Measurements from ENCODE around the gene KRT6C.
"Not testable (repeated sequence)": the region's sequence is repeated elsewhere in the genome, so short reads cannot be mapped to it uniquely, and the experiment has no call there.

The KRT6C gene

GRCh38 chr12:52499806-52500560, 26.4 kb upstream of the KRT6C start:
- no peak overlapping the region for H3K9ac ChIP-seq (ENCODE audit: low read length in 5 of 5)
- no peaks in the 10 kb centered on the region for H3K36me3 ChIP-seq (ENCODE audit: control insufficient read depth in 5 of 5, insufficient read depth in 5 of 5, low read length in 5 of 5)
- no peaks in the 10 kb centered on the region for H3K27me3 ChIP-seq (ENCODE audit: control insufficient read depth in 5 of 5, insufficient read depth in 4 of 5, low read length in 5 of 5)
- peaks cover 0 to 17% (median 10%) of the 10 kb centered on the region in 5 donors for H3K4me1 ChIP-seq (ENCODE audit: control insufficient read depth in 5 of 5, insufficient read depth in 5 of 5, low read length in 5 of 5)
- no peak overlapping the region for H3K27ac ChIP-seq (ENCODE audit: low read depth, low read length)
- H3K4me3 ChIP-seq (ENCODE audit: low read depth in 1 of 5, low read length in 5 of 5) = no peak overlapping the region
- peaks cover 0 to 4% (median 0%) of the 10 kb centered on the region in 5 donors for H3K9me3 ChIP-seq (ENCODE audit: control insufficient read depth in 5 of 5, low read length in 5 of 5)

- Histone ChIP-seq H3K9ac (ENCODE audit: low read length in 5 of 5) (no peak overlapping the region), H3K4me3 (ENCODE audit: low read depth in 1 of 5, low read length in 5 of 5) (no peak overlapping the region), H3K4me1 (ENCODE audit: control insufficient read depth in 5 of 5, insufficient read depth in 5 of 5, low read length in 5 of 5) (peaks cover 0 to 26% (median 19%) of the 10 kb centered on the region in 5 donors), H3K36me3 (ENCODE audit: control insufficient read depth in 5 of 5, insufficient read depth in 5 of 5, low read length in 5 of 5) (no peaks in the 10 kb centered on the region), H3K27ac (ENCODE audit: low read depth, low read length) (no peak overlapping the region), H3K9me3 (ENCODE audit: control insufficient read depth in 5 of 5, low read length in 5 of 5) (peaks cover 0 to 4% (median 0%) of the 10 kb centered on the region in 5 donors), H3K27me3 (ENCODE audit: control insufficient read depth in 5 of 5, insufficient read depth in 4 of 5, low read length in 5 of 5) (peaks cover 0 to 4% (median 0%) of the 10 kb centered on the region in 5 donors)
Observed at GRCh38 chr12:52498946-52499345, 25.3 kb upstream of the KRT6C start.

- Histone ChIP-seq H3K4me3 (ENCODE audit: low read depth in 1 of 5, low read length in 5 of 5) (no peak overlapping the region), H3K4me1 (ENCODE audit: control insufficient read depth in 5 of 5, insufficient read depth in 5 of 5, low read length in 5 of 5) (peaks cover 0 to 26% (median 19%) of the 10 kb centered on the region in 5 donors), H3K27ac (ENCODE audit: low read depth, low read length) (no peak overlapping the region), H3K9ac (ENCODE audit: low read length in 5 of 5) (no peak overlapping the region), H3K27me3 (ENCODE audit: control insufficient read depth in 5 of 5, insufficient read depth in 4 of 5, low read length in 5 of 5) (peaks cover 0 to 4% (median 0%) of the 10 kb centered on the region in 5 donors), H3K9me3 (ENCODE audit: control insufficient read depth in 5 of 5, low read length in 5 of 5) (peaks cover 0 to 3% (median 0%) of the 10 kb centered on the region in 5 donors), H3K36me3 (ENCODE audit: control insufficient read depth in 5 of 5, insufficient read depth in 5 of 5, low read length in 5 of 5) (no peaks in the 10 kb centered on the region)
Observed at GRCh38 chr12:52497975-52498374, 24.4 kb upstream of the KRT6C start.

GRCh38 chr12:52496590-52497071, 23.0 kb upstream of the KRT6C start:
- H3K4me3 ChIP-seq (ENCODE audit: low read depth in 1 of 5, low read length in 5 of 5) = no peak overlapping the region
- peak overlapping the region in 1 of 5 donors; percentile 9 for H3K9ac ChIP-seq (ENCODE audit: low read length in 5 of 5)
- H3K27ac ChIP-seq (ENCODE audit: low read depth, low read length) = no peak overlapping the region
- H3K27me3 ChIP-seq (ENCODE audit: control insufficient read depth in 5 of 5, insufficient read depth in 4 of 5, low read length in 5 of 5) = peaks cover 0 to 4% (median 0%) of the 10 kb centered on the region in 5 donors
- H3K36me3 ChIP-seq (ENCODE audit: control insufficient read depth in 5 of 5, insufficient read depth in 5 of 5, low read length in 5 of 5) = no peaks in the 10 kb centered on the region
- H3K4me1 ChIP-seq (ENCODE audit: control insufficient read depth in 5 of 5, insufficient read depth in 5 of 5, low read length in 5 of 5) = peaks cover 0 to 26% (median 19%) of the 10 kb centered on the region in 5 donors
- H3K9me3 ChIP-seq (ENCODE audit: control insufficient read depth in 5 of 5, low read length in 5 of 5) = no peaks in the 10 kb centered on the region

GRCh38 chr12:52496054-52496453, 22.4 kb upstream of the KRT6C start:
- Histone ChIP-seq H3K36me3 (ENCODE audit: control insufficient read depth in 5 of 5, insufficient read depth in 5 of 5, low read length in 5 of 5) (no peaks in the 10 kb centered on the region), H3K27ac (ENCODE audit: low read depth, low read length) (no peak overlapping the region), H3K4me3 (ENCODE audit: low read depth in 1 of 5, low read length in 5 of 5) (no peak overlapping the region), H3K9me3 (ENCODE audit: control insufficient read depth in 5 of 5, low read length in 5 of 5) (no peaks in the 10 kb centered on the region), H3K4me1 (ENCODE audit: control insufficient read depth in 5 of 5, insufficient read depth in 5 of 5, low read length in 5 of 5) (peaks cover 0 to 26% (median 19%) of the 10 kb centered on the region in 5 donors), H3K27me3 (ENCODE audit: control insufficient read depth in 5 of 5, insufficient read depth in 4 of 5, low read length in 5 of 5) (peaks cover 0 to 4% (median 0%) of the 10 kb centered on the region in 5 donors), H3K9ac (ENCODE audit: low read length in 5 of 5) (no peak overlapping the region)

GRCh38 chr12:52495389-52495788, 21.8 kb upstream of the KRT6C start:
- H3K9me3 ChIP-seq (ENCODE audit: control insufficient read depth in 5 of 5, low read length in 5 of 5) = no peaks in the 10 kb centered on the region
- no peak overlapping the region for H3K4me3 ChIP-seq (ENCODE audit: low read depth in 1 of 5, low read length in 5 of 5)
- peaks cover 0 to 26% (median 19%) of the 10 kb centered on the region in 5 donors for H3K4me1 ChIP-seq (ENCODE audit: control insufficient read depth in 5 of 5, insufficient read depth in 5 of 5, low read length in 5 of 5)
- H3K9ac ChIP-seq (ENCODE audit: low read length in 5 of 5) = no peak overlapping the region
- no peak overlapping the region for H3K27ac ChIP-seq (ENCODE audit: low read depth, low read length)
- no peaks in the 10 kb centered on the region for H3K36me3 ChIP-seq (ENCODE audit: control insufficient read depth in 5 of 5, insufficient read depth in 5 of 5, low read length in 5 of 5)
- peaks cover 0 to 4% (median 0%) of the 10 kb centered on the region in 5 donors for H3K27me3 ChIP-seq (ENCODE audit: control insufficient read depth in 5 of 5, insufficient read depth in 4 of 5, low read length in 5 of 5)

- no peaks in the 10 kb centered on the region for H3K9me3 ChIP-seq (ENCODE audit: control insufficient read depth in 5 of 5, low read length in 5 of 5)
- H3K27me3 ChIP-seq (ENCODE audit: control insufficient read depth in 5 of 5, insufficient read depth in 4 of 5, low read length in 5 of 5) = peaks cover 0 to 4% (median 0%) of the 10 kb centered on the region in 5 donors
- peaks cover 0 to 26% (median 19%) of the 10 kb centered on the region in 5 donors for H3K4me1 ChIP-seq (ENCODE audit: control insufficient read depth in 5 of 5, insufficient read depth in 5 of 5, low read length in 5 of 5)
- no peak overlapping the region for H3K4me3 ChIP-seq (ENCODE audit: low read depth in 1 of 5, low read length in 5 of 5)
- no peak overlapping the region for H3K9ac ChIP-seq (ENCODE audit: low read length in 5 of 5)
- H3K36me3 ChIP-seq (ENCODE audit: control insufficient read depth in 5 of 5, insufficient read depth in 5 of 5, low read length in 5 of 5) = no peaks in the 10 kb centered on the region
- H3K27ac ChIP-seq (ENCODE audit: low read depth, low read length) = no peak overlapping the region
Observed at GRCh38 chr12:52494518-52494917, 20.9 kb upstream of the KRT6C start.

GRCh38 chr12:52494100-52494499, 20.5 kb upstream of the KRT6C start:
- Histone ChIP-seq H3K27ac (ENCODE audit: low read depth, low read length) (no peak overlapping the region), H3K4me1 (ENCODE audit: control insufficient read depth in 5 of 5, insufficient read depth in 5 of 5, low read length in 5 of 5) (peaks cover 0 to 26% (median 19%) of the 10 kb centered on the region in 5 donors), H3K36me3 (ENCODE audit: control insufficient read depth in 5 of 5, insufficient read depth in 5 of 5, low read length in 5 of 5) (no peaks in the 10 kb centered on the region)

GRCh38 chr12:52493172-52493571, 19.6 kb upstream of the KRT6C start, which contains the start of gene KRT6A:
KRT6A (minus strand) TSS chr12:52493257; CDS start chr12:52493188, 69 bp downstream.
- no peak within 1 kb of the TSS for H3K9ac ChIP-seq (ENCODE audit: low read length in 5 of 5)
- no peak within 1 kb of the TSS for H3K27ac ChIP-seq (ENCODE audit: low read depth, low read length)
- H3K4me3 ChIP-seq (ENCODE audit: low read depth in 1 of 5, low read length in 5 of 5) = no peak within 1 kb of the TSS
- no peaks in the 10 kb centered on the region for H3K9me3 ChIP-seq (ENCODE audit: control insufficient read depth in 5 of 5, low read length in 5 of 5)
- H3K4me1 ChIP-seq (ENCODE audit: control insufficient read depth in 5 of 5, insufficient read depth in 5 of 5, low read length in 5 of 5) = peaks cover 0 to 26% (median 19%) of the 10 kb centered on the region in 5 donors
- no peaks in the 10 kb centered on the region for H3K36me3 ChIP-seq (ENCODE audit: control insufficient read depth in 5 of 5, insufficient read depth in 5 of 5, low read length in 5 of 5)
- H3K27me3 ChIP-seq (ENCODE audit: control insufficient read depth in 5 of 5, insufficient read depth in 4 of 5, low read length in 5 of 5) = peaks cover 0 to 4% (median 0%) of the 10 kb centered on the region in 5 donors

More at GRCh38 chr12:52494100-52494499, 20.5 kb upstream of the KRT6C start:
- peaks cover 0 to 4% (median 0%) of the 10 kb centered on the region in 5 donors for H3K27me3 ChIP-seq (ENCODE audit: control insufficient read depth in 5 of 5, insufficient read depth in 4 of 5, low read length in 5 of 5)
- no peak overlapping the region for H3K9ac ChIP-seq (ENCODE audit: low read length in 5 of 5)
- no peak overlapping the region for H3K4me3 ChIP-seq (ENCODE audit: low read depth in 1 of 5, low read length in 5 of 5)
- H3K9me3 ChIP-seq (ENCODE audit: control insufficient read depth in 5 of 5, low read length in 5 of 5) = no peaks in the 10 kb centered on the region

- H3K4me3 ChIP-seq (ENCODE audit: low read depth in 1 of 5, low read length in 5 of 5); H3K9me3 ChIP-seq (ENCODE audit: control insufficient read depth in 5 of 5, low read length in 5 of 5); H3K27ac ChIP-seq (ENCODE audit: low read depth, low read length); H3K27me3 ChIP-seq (ENCODE audit: control insufficient read depth in 5 of 5, insufficient read depth in 4 of 5, low read length in 5 of 5); H3K36me3 ChIP-seq (ENCODE audit: control insufficient read depth in 5 of 5, insufficient read depth in 5 of 5, low read length in 5 of 5); H3K9ac ChIP-seq (ENCODE audit: low read length in 5 of 5): not testable (repeated sequence)
- peaks cover 0 to 26% (median 19%) of the 10 kb centered on the region in 5 donors for H3K4me1 ChIP-seq (ENCODE audit: control insufficient read depth in 5 of 5, insufficient read depth in 5 of 5, low read length in 5 of 5)
Observed at GRCh38 chr12:52492405-52492804, 18.8 kb upstream of the KRT6C start.
